Thymus (tissue), 11 donors: Measurements from ENCODE around the gene IQCE. TPM values are rescaled to one million over a fixed set of nuclear protein-coding genes. Genes with fewer than 3 reads are reported as not detected.

Experiments
- DNase-seq, 9 donors: peaks; one replicate each; pipeline ENCODE4 v3.0.0-alpha.2; 2013; ENCODE audit warnings: low spot score in 9 of 9, low read depth in 6 of 9, missing footprints in 1 of 9
- H3K27ac ChIP-seq, 2 donors: one replicate each; pipeline ENCODE4 v1.5.1; 2013; ENCODE audit warnings: control low read depth in 1 of 2, low read depth in 1 of 2, low read length in 1 of 2, mild to moderate bottlenecking in 1 of 2, moderate library complexity in 1 of 2
- H3K27me3 ChIP-seq, 2 donors: one replicate each; pipeline ENCODE4 v1.5.1; 2013; ENCODE audit warnings: low read length in 1 of 2; ENCODE audit not compliant: control insufficient read depth in 2 of 2, insufficient read depth in 1 of 2
- H3K36me3 ChIP-seq, 2 donors: one replicate each; pipeline ENCODE4 v1.5.1; 2013; ENCODE audit warnings: low read length in 1 of 2, mild to moderate bottlenecking in 1 of 2, moderate library complexity in 1 of 2; ENCODE audit not compliant: control insufficient read depth in 2 of 2, insufficient read depth in 2 of 2
- H3K4me1 ChIP-seq, 2 donors: one replicate each; pipeline ENCODE4 v1.5.1; 2013; ENCODE audit warnings: low read length in 2 of 2; ENCODE audit not compliant: control insufficient read depth in 2 of 2, insufficient read depth in 2 of 2
- H3K4me3 ChIP-seq, 2 donors: one replicate each; pipeline ENCODE4 v1.5.1; 2013; ENCODE audit warnings: low read length in 2 of 2, control low read depth in 1 of 2, mild to moderate bottlenecking in 1 of 2
- H3K9me3 ChIP-seq, 2 donors: one replicate each; pipeline ENCODE4 v1.5.1; 2013; ENCODE audit warnings: low read length in 1 of 2, mild to moderate bottlenecking in 1 of 2; ENCODE audit not compliant: control insufficient read depth in 2 of 2, insufficient read depth in 1 of 2
- WGBS: extraction: QIAGEN DNeasy Blood & Tissue Kit; methylation state at CpG from one replicate; pipeline ENCODE4 v1.1.7; 2013; 5-methylcytosine and 5-hydroxymethylcytosine counted together
- polyA plus RNA-seq: library from polyadenylated mRNA; stranded (reverse); fragments of 200-250 nt; gene quantifications from one replicate; pipeline ENCODE4 v1.2.3, GENCODE V29; 2013
- total RNA-seq: library from RNA; stranded (reverse); fragments of 120-200 nt; gene quantifications from one replicate; pipeline ENCODE4 v1.2.4, GENCODE V29; 2013
- donor health status: healthy.

The IQCE gene
- total and polyA plus RNA-seq, 2 donors, result 3.8 to 4.2 TPM

GRCh38 chr7:2592375-2592865 is 33.6 kb downstream of the IQCE start:
- no peak for DNase-seq
- Histone ChIP-seq H3K9me3 (peaks cover 0 to 5% of the 10 kb centered on the region in 2 donors), H3K36me3 (peaks cover 0 to 19% of the 10 kb centered on the region in 2 donors), H3K27me3 (no peaks in the 10 kb centered on the region), H3K4me3 (no peak overlapping the region), H3K27ac (no peak overlapping the region), H3K4me1 (no peaks in the 10 kb centered on the region)
- WGBS, result 98% methylated on average over 23 of the region's 23 CpGs

GRCh38 chr7:2593036-2593727 is 34.4 kb downstream of the IQCE start:
- Histone ChIP-seq H3K9me3 (peaks cover 0 to 5% of the 10 kb centered on the region in 2 donors), H3K36me3 (peaks cover 0 to 16% of the 10 kb centered on the region in 2 donors), H3K27ac (no peak overlapping the region), H3K27me3 (no peaks in the 10 kb centered on the region), H3K4me1 (no peaks in the 10 kb centered on the region), H3K4me3 (no peak overlapping the region)
- 98% methylated on average over 38 of the region's 38 CpGs for WGBS
- no peak for DNase-seq

DNA sequence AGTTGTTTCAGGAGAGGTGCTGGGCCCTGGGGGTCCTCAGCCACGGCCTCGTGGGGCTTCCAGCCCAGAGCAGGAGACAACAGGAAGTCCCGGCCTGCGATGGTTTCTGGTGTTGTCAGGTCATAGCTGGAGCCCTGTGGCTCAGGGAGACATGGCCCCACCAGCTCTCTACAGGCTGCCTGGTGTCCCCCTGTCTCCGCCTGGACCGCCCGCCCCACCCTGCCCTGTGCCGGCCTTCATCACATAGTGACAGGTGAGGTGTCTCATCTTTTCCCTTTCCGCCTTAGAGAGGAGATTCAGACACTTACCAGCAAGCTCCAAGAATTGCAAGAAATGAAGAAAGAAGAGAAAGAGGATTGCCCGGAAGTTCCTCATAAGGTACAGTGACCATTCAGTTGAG is 35.8 kb downstream of the IQCE start:
- Histone ChIP-seq H3K9me3 (peaks cover 0 to 5% of the 10 kb centered on the region in 2 donors), H3K27ac (no peak overlapping the region), H3K4me1 (no peaks in the 10 kb centered on the region), H3K4me3 (no peak overlapping the region), H3K36me3 (peaks cover 4 to 19% of the 10 kb centered on the region in 2 donors), H3K27me3 (no peaks in the 10 kb centered on the region)
- WGBS, result 93% methylated on average over 10 of the region's 10 CpGs
- no peak for DNase-seq

DNA sequence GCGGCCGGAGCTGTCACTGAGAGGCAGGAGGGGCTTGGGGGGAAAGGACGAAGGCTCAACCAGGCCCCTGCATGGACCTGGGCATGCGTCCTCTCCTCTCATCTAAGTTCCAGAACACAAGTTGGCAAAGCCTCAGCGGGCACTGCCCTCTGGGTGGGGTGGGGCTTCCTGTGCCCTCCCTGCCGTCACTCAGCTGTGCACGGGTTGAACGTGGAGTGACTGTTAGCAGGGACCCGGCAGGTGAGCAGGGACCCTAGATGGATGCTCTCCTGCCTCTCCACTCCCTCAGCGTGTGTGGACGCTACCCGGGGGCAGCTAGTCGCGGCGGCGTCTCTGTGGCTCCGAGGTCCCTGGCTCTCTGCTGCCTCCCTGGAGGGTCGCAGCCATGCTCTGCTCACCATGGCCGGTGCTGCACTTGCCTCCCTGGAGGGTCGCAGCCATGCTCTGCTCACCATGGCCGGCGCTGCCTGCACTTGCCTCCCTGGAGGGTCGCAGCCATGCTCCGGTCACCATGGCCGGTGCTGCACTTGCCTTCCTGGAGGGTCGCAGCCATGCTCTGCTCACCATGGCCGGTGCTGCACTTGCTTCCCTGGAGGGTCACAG is 36.6 kb downstream of the IQCE start:
- Histone ChIP-seq H3K4me3 (no peak overlapping the region), H3K36me3 (peaks cover 4 to 19% of the 10 kb centered on the region in 2 donors), H3K9me3 (peaks cover 0 to 5% of the 10 kb centered on the region in 2 donors), H3K4me1 (no peaks in the 10 kb centered on the region), H3K27me3 (no peaks in the 10 kb centered on the region), H3K27ac (no peak overlapping the region)
- DNase-seq, result no peak
- 96% methylated on average over 27 of the region's 27 CpGs for WGBS

DNA sequence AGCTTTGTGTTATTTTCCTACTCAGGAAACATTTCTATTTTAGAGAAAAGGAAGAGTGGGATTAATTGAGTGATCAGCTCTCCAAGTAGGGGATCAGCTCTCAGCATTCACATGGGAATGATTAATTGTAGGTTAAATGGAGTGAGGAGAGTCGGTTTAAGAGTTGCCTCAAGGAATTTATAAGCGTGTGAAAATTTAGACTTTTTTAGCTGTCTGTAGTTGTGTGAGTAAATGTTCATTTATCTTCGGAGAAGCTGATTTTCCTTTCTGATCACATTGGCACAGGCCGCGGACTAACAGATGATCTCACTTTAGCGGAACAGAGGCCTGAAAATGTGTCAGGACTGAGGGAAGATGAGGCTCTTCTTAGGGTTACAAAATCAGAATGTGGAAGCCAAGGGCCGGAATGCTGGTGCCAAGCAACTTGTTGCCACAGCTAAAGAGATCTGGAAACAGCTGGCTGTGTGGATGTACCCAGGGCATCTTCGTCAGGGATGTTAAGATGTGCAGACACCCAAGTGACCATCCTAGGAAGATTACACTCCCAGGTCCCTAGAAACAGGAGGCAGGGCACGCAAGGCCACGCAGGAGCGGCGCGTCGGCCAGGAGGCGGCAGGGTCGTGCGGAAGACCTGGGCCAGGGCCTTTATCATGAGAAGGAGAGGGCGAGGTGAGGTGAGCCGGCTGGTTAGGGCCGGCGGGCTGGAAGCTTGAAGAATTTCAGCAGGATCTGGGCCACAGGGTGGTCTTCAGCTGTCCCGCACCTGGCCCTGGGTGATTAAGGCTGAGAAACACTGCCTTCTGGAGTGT is 37.9 kb downstream of the IQCE start:
- no peak for DNase-seq
- Histone ChIP-seq H3K4me1 (no peaks in the 10 kb centered on the region), H3K27me3 (no peaks in the 10 kb centered on the region), H3K27ac (no peak overlapping the region), H3K9me3 (peaks cover 0 to 5% of the 10 kb centered on the region in 2 donors), H3K4me3 (no peak overlapping the region), H3K36me3 (peaks cover 4 to 19% of the 10 kb centered on the region in 2 donors)
- 95% methylated on average over 22 of the region's 22 CpGs for WGBS

DNA sequence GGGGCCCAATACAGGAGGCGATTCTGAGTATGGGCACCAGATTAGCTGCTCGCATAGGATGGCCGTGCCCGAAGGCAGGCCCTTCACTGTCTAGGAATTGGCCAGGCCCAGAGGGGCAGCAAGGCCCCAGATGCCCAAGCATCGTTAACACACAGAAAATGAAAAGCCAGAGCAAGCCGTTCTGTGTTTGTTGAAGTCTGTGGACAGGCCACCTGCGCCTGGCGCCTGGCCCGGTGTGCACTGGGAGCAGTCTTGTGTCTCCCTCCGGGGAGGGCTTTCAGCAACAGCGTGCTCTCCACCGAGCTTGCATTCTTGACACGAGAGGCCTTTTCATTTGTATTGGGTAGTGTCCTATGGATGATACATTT is 38.5 kb downstream of the IQCE start:
- H3K27me3 ChIP-seq, result no peaks in the 10 kb centered on the region
- DNase-seq, result no peak
- no peak overlapping the region for H3K4me3 ChIP-seq
- H3K9me3 ChIP-seq, result peaks cover 0 to 5% of the 10 kb centered on the region in 2 donors
- WGBS, result 93% methylated on average over 13 of the region's 13 CpGs
- peaks cover 4 to 19% of the 10 kb centered on the region in 2 donors for H3K36me3 ChIP-seq
- H3K27ac ChIP-seq, result no peak overlapping the region
- H3K4me1 ChIP-seq, result peaks cover 0 to 5% of the 10 kb centered on the region in 2 donors

- Histone ChIP-seq H3K27me3 (no peaks in the 10 kb centered on the region), H3K27ac (no peak overlapping the region), H3K9me3 (peaks cover 0 to 9% of the 10 kb centered on the region in 2 donors), H3K4me1 (peaks cover 0 to 6% of the 10 kb centered on the region in 2 donors), H3K4me3 (no peak overlapping the region), H3K36me3 (peaks cover 4 to 15% of the 10 kb centered on the region in 2 donors)
- WGBS, result 95% methylated on average over 29 of the region's 29 CpGs
- no peak for DNase-seq
These were observed 39.5 kb downstream of the IQCE start for GRCh38 chr7:2598154-2598823.

DNA sequence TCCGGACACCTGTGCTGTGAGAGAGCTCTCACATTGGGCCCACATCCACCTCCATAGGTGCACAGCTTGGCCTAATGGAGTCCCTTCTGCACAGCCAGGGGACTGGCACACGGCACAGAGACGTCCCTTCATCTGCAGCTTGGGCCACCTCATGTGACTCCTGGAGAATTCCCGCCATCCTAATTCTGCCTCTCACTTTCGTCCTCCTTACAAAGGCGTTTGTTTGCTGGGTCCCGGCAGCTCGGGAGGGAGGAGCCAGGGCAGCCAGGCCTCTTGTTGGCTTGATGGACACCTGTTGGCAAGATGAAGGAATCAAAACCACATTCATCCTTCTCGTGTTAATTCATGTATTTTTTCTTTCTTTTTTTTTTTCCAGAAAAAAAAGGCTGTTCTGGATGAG is 42.3 kb downstream of the IQCE start:
- H3K4me3 ChIP-seq, result no peak overlapping the region
- no peaks in the 10 kb centered on the region for H3K27me3 ChIP-seq
- peaks cover 0 to 9% of the 10 kb centered on the region in 2 donors for H3K9me3 ChIP-seq
- WGBS, result 75% methylated on average over 9 of the region's 9 CpGs
- peaks cover 4 to 5% of the 10 kb centered on the region in 2 donors for H3K36me3 ChIP-seq
- H3K27ac ChIP-seq, result no peak overlapping the region
- DNase-seq, result no peak
- peaks cover 0 to 6% of the 10 kb centered on the region in 2 donors for H3K4me1 ChIP-seq
